IMR-90 (cell line): ENCODE results near the gene ERBB4. TPM values are rescaled to one million over a fixed set of nuclear protein-coding genes. Genes with fewer than 3 reads are reported as not detected.

Experiments used
- ATAC-seq: fragments of 200-7000 bp; cut with Tn5 transposase; 2 replicates; pipeline ENCODE4 v1.9.1; 2020; ENCODE audit warnings: low read depth, mild to moderate bottlenecking, moderate library complexity
- BruUV-seq: library from RNA; stranded (reverse); fragments of 400-500 nt; replicated peaks from 2 replicates; lab custom pipeline; 2021; lab: Mats Ljungman, UMichigan
- CTCF ChIA-PET: fragments of 300-600 bp; formaldehyde crosslinking; extraction: SDS; loops from one replicate; lab custom pipeline; 2021; ENCODE audit warnings: antibody characterized with exemption; lab: Yijun Ruan, JAX
- POLR2A ChIA-PET: fragments of 300-600 bp; sonication (Branson Sonifier 250); formaldehyde crosslinking; loops from one replicate; lab custom pipeline; 2022; ENCODE audit warnings: antibody characterized with exemption; ENCODE audit not compliant: unreplicated experiment; lab: Charles Lee
- DNase-seq: peaks from one replicate; pipeline ENCODE4 v3.0.0; 2013
- H2AFZ ChIP-seq: replicated peaks from 2 replicates; pipeline ENCODE3; 2013; ENCODE audit warnings: low read length, mild to moderate bottlenecking; ENCODE audit not compliant: poor library complexity
- H2AK5ac ChIP-seq: 2 replicates; pipeline ENCODE4 v1.6.1; 2013; ENCODE audit warnings: low read depth, low read length, inconsistent platforms
- H2AK9ac ChIP-seq: replicated peaks from 2 replicates; pipeline ENCODE3; 2013; ENCODE audit warnings: mild to moderate bottlenecking, low read depth, low read length, moderate library complexity; ENCODE audit not compliant: poor library complexity
- H2BK120ac ChIP-seq: 2 replicates; pipeline ENCODE4 v1.6.1; 2013; ENCODE audit warnings: low read depth, low read length, inconsistent platforms
- H2BK15ac ChIP-seq: 3 replicates; pipeline ENCODE4 v1.6.1; 2013; ENCODE audit warnings: low read depth, low read length, inconsistent platforms
- H2BK20ac ChIP-seq: 2 replicates; pipeline ENCODE4 v1.6.1; 2013; ENCODE audit warnings: low read depth, mild to moderate bottlenecking, inconsistent platforms, low read length, moderate library complexity
- H2BK5ac ChIP-seq: 2 replicates; pipeline ENCODE4 v1.6.1; 2013; ENCODE audit warnings: mild to moderate bottlenecking, low read depth, low read length, inconsistent platforms; ENCODE audit not compliant: poor library complexity, severe bottlenecking
- H3K14ac ChIP-seq: replicated peaks from 2 replicates; pipeline ENCODE4 v1.6.1; 2013; ENCODE audit warnings: low read depth, low read length, inconsistent platforms
- H3K18ac ChIP-seq: 2 replicates; pipeline ENCODE4 v1.6.1; 2013; ENCODE audit warnings: low read depth, low read length, control low read depth
- H3K23ac ChIP-seq: 2 replicates; pipeline ENCODE4 v1.6.1; 2013; ENCODE audit warnings: low read depth, low read length, inconsistent platforms
- H3K27ac ChIP-seq: 2 replicates; pipeline ENCODE4 v1.5.1; 2013; ENCODE audit warnings: mild to moderate bottlenecking, control low read depth, low read length; ENCODE audit not compliant: insufficient read depth
- H3K27me3 ChIP-seq: 2 replicates; pipeline ENCODE4 v1.6.1; 2013; ENCODE audit warnings: low read length; ENCODE audit not compliant: control insufficient read depth, insufficient read depth
- H3K36me3 ChIP-seq: 2 replicates; pipeline ENCODE4 v1.6.1; 2013; ENCODE audit warnings: low read length, mixed read lengths; ENCODE audit not compliant: control insufficient read depth, insufficient read depth
- H3K4ac ChIP-seq: 2 replicates; pipeline ENCODE4 v1.6.1; 2013; ENCODE audit warnings: low read depth, low read length, inconsistent platforms
- H3K4me1 ChIP-seq: 2 replicates; pipeline ENCODE4 v1.6.1; 2013; ENCODE audit warnings: low read length, mixed read lengths; ENCODE audit not compliant: control insufficient read depth, insufficient read depth
- H3K4me2 ChIP-seq: 2 replicates; pipeline ENCODE4 v1.6.1; 2013; ENCODE audit warnings: low read depth, mild to moderate bottlenecking, control low read depth, low read length, moderate library complexity
- H3K4me3 ChIP-seq: 2 replicates; pipeline ENCODE4 v1.5.1; 2013; ENCODE audit warnings: low read depth, mild to moderate bottlenecking, control low read depth, low read length, moderate library complexity; ENCODE audit not compliant: insufficient read depth
- H3K56ac ChIP-seq: 2 replicates; pipeline ENCODE4 v1.6.1; 2013; ENCODE audit warnings: low read length, inconsistent platforms; ENCODE audit not compliant: insufficient read depth; ENCODE audit errors: extremely low read depth
- H3K79me1 ChIP-seq, 2 experiments: 2 replicates each; pipeline ENCODE4 v1.6.1; 2013; ENCODE audit warnings: low read length in 2 of 2, inconsistent platforms in 1 of 2, low read depth in 1 of 2
- H3K9ac ChIP-seq: 2 replicates; pipeline ENCODE4 v1.6.1; 2013; ENCODE audit warnings: low read depth, low read length, control low read depth
- H3K9me1 ChIP-seq: 2 replicates; pipeline ENCODE4 v1.6.1; 2013; ENCODE audit warnings: low read length, inconsistent platforms; ENCODE audit not compliant: insufficient read depth
- H3K9me3 ChIP-seq: 2 replicates; pipeline ENCODE4 v1.6.1; 2013; ENCODE audit warnings: low read length; ENCODE audit not compliant: control insufficient read depth, insufficient read depth
- H4K20me1 ChIP-seq: 2 replicates; pipeline ENCODE4 v1.6.1; 2013; ENCODE audit warnings: low read length, inconsistent platforms; ENCODE audit not compliant: insufficient read depth
- H4K5ac ChIP-seq: 2 replicates; pipeline ENCODE4 v1.6.1; 2013; ENCODE audit warnings: mild to moderate bottlenecking, low read depth, low read length, control low read depth
- H4K8ac ChIP-seq, 2 experiments: 2 replicates each; pipeline ENCODE4 v1.6.1; 2013; ENCODE audit warnings: low read depth in 2 of 2, low read length in 2 of 2, control low read depth in 1 of 2, inconsistent platforms in 1 of 2
- H4K91ac ChIP-seq: 2 replicates; pipeline ENCODE4 v1.6.1; 2013; ENCODE audit warnings: low read depth, low read length, inconsistent platforms; ENCODE audit not compliant: insufficient read depth
- FOS ChIP-seq: fragments of 150-350 bp; IDR thresholded peaks from 2 replicates; pipeline ENCODE4 v1.6.1; 2016; ENCODE audit warnings: low read depth, low read length
- RAD21 ChIP-seq: IDR thresholded peaks from 2 replicates; pipeline ENCODE4 v1.6.1; 2012; ENCODE audit warnings: low read length, improper control_type of control experiment
- RCOR1 ChIP-seq: IDR thresholded peaks from 2 replicates; pipeline ENCODE4 v1.6.1; 2012; ENCODE audit warnings: mild to moderate bottlenecking, low read length, improper control_type of control experiment; ENCODE audit not compliant: insufficient replicate concordance
- SMC3 ChIP-seq: fragments of 150-350 bp; IDR thresholded peaks from 2 replicates; pipeline ENCODE4 v1.6.1; 2016; ENCODE audit warnings: low read depth, mild to moderate bottlenecking, antibody characterized with exemption, low read length, moderate library complexity
- USF2 ChIP-seq: fragments of 150-350 bp; IDR thresholded peaks from 2 replicates; pipeline ENCODE4 v1.6.1; 2017; ENCODE audit warnings: mild to moderate bottlenecking, antibody characterized with exemption, low read length, low read depth
- WGBS, 2 experiments: methylation state at CpG; one replicate each; pipeline versions ENCODE4 v1.1.5 to v1.1.7; 2013; ENCODE audit warnings: missing lambda C conversion rate in 2 of 2; ENCODE audit not compliant: insufficient read length in 1 of 2; ENCODE audit errors: extremely low coverage in 2 of 2; 5-methylcytosine and 5-hydroxymethylcytosine counted together
- dilution Hi-C: fragments of 300-500 bp; cut with HindIII; formaldehyde crosslinking; loops from one replicate; pipeline ENCODE4 v1.14.3; 2018; ENCODE audit warnings: low sequenced_read_pairs; ENCODE audit not compliant: unreplicated experiment
- in situ Hi-C: fragments of 300-500 bp; cut with MboI; formaldehyde crosslinking; loops from 3 replicates; pipeline ENCODE4 v1.14.3; 2019; ENCODE audit warnings: low sequenced_read_pairs, inconsistent platforms, mixed read lengths
- intact Hi-C: fragments of 100-400 bp; cut with micrococcal nuclease; formaldehyde crosslinking; loops from 2 replicates; pipeline ENCODE4 v1.10.0; 2022
- polyA plus RNA-seq, 3 experiments: library from polyadenylated mRNA; depleted of rRNA; stranded (reverse); fragments of >200 nt; gene quantifications; 2 replicates each; pipeline ENCODE4 v1.2.3, GENCODE V29; 2012; ENCODE audit warnings: low replicate concordance in 1 of 3
- total RNA-seq: library from RNA; depleted of rRNA; stranded (reverse); fragments of >200 nt; gene quantifications from 2 replicates; pipeline ENCODE4 v1.2.3, GENCODE V29; 2012
- TF ChIP-seq, protein P1 (sequence below): conservative IDR thresholded peaks from 2 replicates; pipeline ENCODE4 v1.5.1; 2012; ENCODE audit warnings: mild to moderate bottlenecking, low read depth, low read length, improper control_type of control experiment

ERBB4 gene
- total and polyA plus RNA-seq, 2 of the 4 experiments (the other 2 are of a cell fraction) = not detected

DNA sequence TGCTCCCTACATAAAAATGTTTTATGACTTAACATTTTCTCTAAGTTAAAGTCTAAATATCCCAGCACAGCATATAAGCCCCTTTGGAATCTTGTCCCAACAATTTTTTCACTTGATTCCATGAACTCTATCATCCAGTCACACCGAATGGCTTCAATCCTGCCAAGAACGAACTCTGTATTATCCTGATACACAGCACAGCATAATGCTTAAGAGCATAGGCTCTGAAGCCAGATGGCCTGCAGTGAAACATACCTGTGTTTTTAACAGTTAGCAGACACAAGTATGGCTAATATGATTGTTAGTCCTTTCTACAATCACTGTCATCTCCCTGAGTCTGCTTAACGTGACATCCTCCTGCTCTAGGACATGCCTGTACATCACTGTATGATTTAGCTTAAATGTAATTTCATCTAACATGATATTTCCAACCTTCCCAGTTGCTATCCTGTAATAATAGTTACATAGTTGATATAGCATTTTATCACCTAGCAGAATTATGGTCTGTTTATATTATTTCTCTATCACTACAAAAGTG, 669.5 kb downstream of the ERBB4 start:
- H3K36me3 ChIP-seq = no peaks in the 10 kb centered on the region
- H4K91ac ChIP-seq = no peak overlapping the region
- in situ Hi-C loops = no loop called here
- no peak overlapping the region for H2AFZ ChIP-seq
- H3K27ac ChIP-seq = no peak overlapping the region
- H3K56ac ChIP-seq = no peak overlapping the region
- dilution Hi-C loops = no loop called here
- no peak overlapping the region for H2AK5ac ChIP-seq
- H3K18ac ChIP-seq = no peak overlapping the region
- H3K9me1 ChIP-seq = no peaks in the 10 kb centered on the region
- peak overlapping the region; percentile 6; the same call in 1 of the 2 replicates for H2BK20ac ChIP-seq
- H3K4me3 ChIP-seq = no peak overlapping the region
- no peak overlapping the region for H3K4ac ChIP-seq
- no CpG with 5 or more reads among the region's 3 CpGs for WGBS, 2 experiments
- H3K9ac ChIP-seq = no peak overlapping the region
- intact Hi-C loops = no loop called here
- H3K23ac ChIP-seq = no peak overlapping the region
- H3K4me2 ChIP-seq = no peak overlapping the region
- no peak overlapping the region for H3K14ac ChIP-seq
- H3K4me1 ChIP-seq = no peaks in the 10 kb centered on the region
- no peaks in the 10 kb centered on the region for H4K20me1 ChIP-seq
- H4K5ac ChIP-seq = no peak overlapping the region
- H2BK120ac ChIP-seq = no peak overlapping the region
- H3K27me3 ChIP-seq = no peaks in the 10 kb centered on the region
- TF ChIP-seq RCOR1 (no peak), USF2 (no peak), SMC3 (no peak), RAD21 (no peak), FOS (no peak)
- TF ChIP-seq, protein P1, sequence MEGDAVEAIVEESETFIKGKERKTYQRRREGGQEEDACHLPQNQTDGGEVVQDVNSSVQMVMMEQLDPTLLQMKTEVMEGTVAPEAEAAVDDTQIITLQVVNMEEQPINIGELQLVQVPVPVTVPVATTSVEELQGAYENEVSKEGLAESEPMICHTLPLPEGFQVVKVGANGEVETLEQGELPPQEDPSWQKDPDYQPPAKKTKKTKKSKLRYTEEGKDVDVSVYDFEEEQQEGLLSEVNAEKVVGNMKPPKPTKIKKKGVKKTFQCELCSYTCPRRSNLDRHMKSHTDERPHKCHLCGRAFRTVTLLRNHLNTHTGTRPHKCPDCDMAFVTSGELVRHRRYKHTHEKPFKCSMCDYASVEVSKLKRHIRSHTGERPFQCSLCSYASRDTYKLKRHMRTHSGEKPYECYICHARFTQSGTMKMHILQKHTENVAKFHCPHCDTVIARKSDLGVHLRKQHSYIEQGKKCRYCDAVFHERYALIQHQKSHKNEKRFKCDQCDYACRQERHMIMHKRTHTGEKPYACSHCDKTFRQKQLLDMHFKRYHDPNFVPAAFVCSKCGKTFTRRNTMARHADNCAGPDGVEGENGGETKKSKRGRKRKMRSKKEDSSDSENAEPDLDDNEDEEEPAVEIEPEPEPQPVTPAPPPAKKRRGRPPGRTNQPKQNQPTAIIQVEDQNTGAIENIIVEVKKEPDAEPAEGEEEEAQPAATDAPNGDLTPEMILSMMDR = no peak
- H2AK9ac ChIP-seq = no peak overlapping the region
- no peaks in the 10 kb centered on the region for H3K79me1 ChIP-seq
- ChIA-PET POLR2A (no interaction called here), CTCF (no interaction called here)
- no TSS peak for BruUV-seq
- no peak overlapping the region for H2BK15ac ChIP-seq
- no peak for DNase-seq
- no peak overlapping the region for H2BK5ac ChIP-seq
- no peak overlapping the region for H4K8ac ChIP-seq
- no peak for ATAC-seq
- H3K9me3 ChIP-seq = no peaks in the 10 kb centered on the region; the same call in 1 of the 2 replicates
